ENCODE results near the gene NCAM1.

The NCAM1 gene

GRCh38 chr11:113324250-113324649 is 363.0 kb downstream of the NCAM1 start:
- no peak for DNase-seq

Data from SIG-M5 (cell line).